AG04450 (cell line): ENCODE data around the gene LRIG1. TPM values are rescaled to one million over a fixed set of nuclear protein-coding genes. Genes with fewer than 3 reads are reported as not detected.

Experiments
- CTCF ChIA-PET: fragments of 300-600, 350-600 bp; formaldehyde crosslinking; extraction: SDS; loops from one replicate; lab custom pipeline; 2022; ENCODE audit warnings: antibody characterized with exemption, inconsistent platforms; lab: Charles Lee
- POLR2A ChIA-PET: fragments of 350-600 bp; formaldehyde crosslinking; extraction: SDS; loops from one replicate; lab custom pipeline; 2021; ENCODE audit warnings: antibody characterized with exemption, inconsistent platforms; lab: Yijun Ruan, JAX
- DNase-seq: peaks from one replicate; pipeline ENCODE4 v3.0.0-alpha.2; 2011; ENCODE audit warnings: low read depth, low spot score
- H3K27ac ChIP-seq: one replicate; pipeline ENCODE4 v1.5.1; 2012; ENCODE audit warnings: low read depth, low read length, control low read depth
- H3K27me3 ChIP-seq: one replicate; pipeline ENCODE4 v1.6.0; 2012; ENCODE audit warnings: low read length; ENCODE audit not compliant: control insufficient read depth, insufficient read depth
- H3K4me3 ChIP-seq: 2 replicates; pipeline ENCODE4 v1.5.1; 2011; ENCODE audit warnings: mild to moderate bottlenecking, low read depth, low read length, control low read depth
- H3K9me3 ChIP-seq: 2 replicates; pipeline ENCODE4 v1.5.1; 2012; ENCODE audit warnings: low read length; ENCODE audit not compliant: control insufficient read depth, insufficient read depth
- polyA plus RNA-seq: library from polyadenylated mRNA; depleted of rRNA; stranded (reverse); fragments of >200 nt; gene quantifications from 2 replicates; pipeline ENCODE4 v1.2.3, GENCODE V29; 2011
- TF ChIP-seq, protein P1 (sequence below): IDR thresholded peaks from 2 replicates; pipeline ENCODE4 v1.5.1; 2011; ENCODE audit warnings: low read depth, low read length, control low read depth, inconsistent platforms

LRIG1 gene
- polyA plus RNA-seq, 1 experiment, result 68.3 TPM

DNA sequence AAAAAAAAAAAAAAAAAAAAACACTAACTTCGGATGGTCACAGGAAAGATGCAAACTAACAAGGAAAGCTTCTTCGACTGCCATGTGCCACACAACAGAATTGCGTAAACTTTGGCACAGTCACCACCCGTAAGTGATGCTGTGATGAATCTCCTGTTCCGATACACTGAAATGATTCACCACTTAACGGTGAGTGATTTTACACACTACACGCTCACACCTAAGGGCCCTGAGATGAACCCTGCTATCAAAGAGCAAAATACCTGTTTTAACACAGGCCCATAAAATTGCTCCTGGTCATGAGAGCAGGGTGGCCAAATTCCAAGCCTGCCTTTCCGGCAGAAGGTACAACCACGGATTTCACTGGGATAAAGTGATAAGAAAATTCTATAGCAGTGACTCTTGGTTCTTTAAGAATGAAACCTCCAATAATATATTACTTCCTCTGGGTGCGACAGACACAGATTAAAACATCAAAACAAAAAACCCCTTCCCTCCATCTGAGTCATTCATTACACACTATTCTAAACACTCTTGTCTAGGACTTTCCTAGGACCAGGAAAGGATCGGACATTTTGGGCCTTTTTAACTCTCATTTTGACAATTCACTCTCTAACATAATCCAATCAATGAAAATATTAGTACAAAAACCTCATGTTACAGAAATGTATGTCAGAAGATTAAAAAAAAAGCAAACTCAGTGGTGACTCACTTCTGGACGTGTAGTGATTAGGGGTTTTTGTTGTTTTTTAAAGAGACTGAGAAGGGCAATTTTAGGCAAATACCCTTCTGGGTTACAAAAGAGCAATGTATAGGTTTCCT is 28.3 kb downstream of the LRIG1 start:
- POLR2A ChIA-PET, result interaction anchor here (1.1 to 1.5 kb wide), 3 partner anchors 9 to 14 kb away, joined by 3 to 7 read pairs (median 4); no protein-coding TSS in a partner anchor
- TF ChIP-seq, protein P1, sequence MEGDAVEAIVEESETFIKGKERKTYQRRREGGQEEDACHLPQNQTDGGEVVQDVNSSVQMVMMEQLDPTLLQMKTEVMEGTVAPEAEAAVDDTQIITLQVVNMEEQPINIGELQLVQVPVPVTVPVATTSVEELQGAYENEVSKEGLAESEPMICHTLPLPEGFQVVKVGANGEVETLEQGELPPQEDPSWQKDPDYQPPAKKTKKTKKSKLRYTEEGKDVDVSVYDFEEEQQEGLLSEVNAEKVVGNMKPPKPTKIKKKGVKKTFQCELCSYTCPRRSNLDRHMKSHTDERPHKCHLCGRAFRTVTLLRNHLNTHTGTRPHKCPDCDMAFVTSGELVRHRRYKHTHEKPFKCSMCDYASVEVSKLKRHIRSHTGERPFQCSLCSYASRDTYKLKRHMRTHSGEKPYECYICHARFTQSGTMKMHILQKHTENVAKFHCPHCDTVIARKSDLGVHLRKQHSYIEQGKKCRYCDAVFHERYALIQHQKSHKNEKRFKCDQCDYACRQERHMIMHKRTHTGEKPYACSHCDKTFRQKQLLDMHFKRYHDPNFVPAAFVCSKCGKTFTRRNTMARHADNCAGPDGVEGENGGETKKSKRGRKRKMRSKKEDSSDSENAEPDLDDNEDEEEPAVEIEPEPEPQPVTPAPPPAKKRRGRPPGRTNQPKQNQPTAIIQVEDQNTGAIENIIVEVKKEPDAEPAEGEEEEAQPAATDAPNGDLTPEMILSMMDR, result no peak
- peak overlapping the region; percentile 23; the same call in 1 of the 2 replicates for H3K4me3 ChIP-seq
- H3K27me3 ChIP-seq, result no peaks in the 10 kb centered on the region
- H3K27ac ChIP-seq, result peak overlapping the region; percentile 87
- CTCF ChIA-PET, result interaction anchor here (0.6 to 1.3 kb wide), 4 partner anchors 64 to 421 kb away, joined by 3 to 5 read pairs (median 4); no protein-coding TSS in a partner anchor
- no peaks in the 10 kb centered on the region for H3K9me3 ChIP-seq
- DNase-seq, result no peak

DNA sequence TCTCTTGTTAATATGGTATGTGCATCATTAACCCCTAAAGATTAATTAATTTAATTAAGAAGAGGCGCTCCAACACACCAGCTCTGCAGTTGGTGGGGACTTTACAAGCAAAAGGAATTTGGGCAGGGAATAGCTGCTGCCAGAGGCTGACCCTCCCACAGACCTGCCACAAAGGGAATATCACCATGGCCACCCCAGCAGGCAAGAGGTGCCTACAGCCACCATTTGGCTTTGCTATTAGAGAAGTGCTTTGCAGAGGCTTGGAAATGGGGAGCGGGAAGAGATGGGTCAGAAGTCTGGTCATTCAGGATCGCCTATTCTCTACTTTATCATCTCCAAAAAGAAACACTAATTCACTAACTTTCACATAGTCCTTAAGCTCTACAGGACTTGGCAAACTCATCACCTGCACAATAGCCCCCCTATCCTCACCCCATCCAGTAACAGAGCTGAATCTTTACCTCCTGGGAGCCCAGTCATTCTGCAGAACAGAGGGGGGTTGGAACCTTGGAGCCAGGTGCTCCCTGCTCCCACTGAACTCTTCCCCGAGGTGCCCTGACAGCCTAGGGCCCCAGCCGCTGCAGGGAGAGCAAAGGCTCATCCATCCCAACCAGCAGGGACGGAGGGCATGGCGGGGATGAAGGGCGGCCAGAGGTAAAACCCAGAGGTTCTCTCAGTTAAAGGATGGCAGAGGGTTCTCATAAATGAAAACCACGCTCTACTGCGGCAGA is 29.7 kb downstream of the LRIG1 start:
- TF ChIP-seq, protein P1, result no peak
- POLR2A ChIA-PET, result no interaction called here
- no peaks in the 10 kb centered on the region for H3K9me3 ChIP-seq
- no peak overlapping the region for H3K4me3 ChIP-seq
- no peaks in the 10 kb centered on the region for H3K27me3 ChIP-seq
- H3K27ac ChIP-seq, result no peak overlapping the region
- no peak for DNase-seq
- CTCF ChIA-PET, result interaction anchor here (1.1 to 3.5 kb wide), 2 partner anchors 21 to 63 kb away, joined by 3 to 22 read pairs; no protein-coding TSS in a partner anchor

GRCh38 chr3:66470285-66470684 is 30.5 kb downstream of the LRIG1 start:
- TF ChIP-seq, protein P1, result no peak
- H3K4me3 ChIP-seq, result no peak overlapping the region
- peak overlapping the region; percentile 34 for H3K27ac ChIP-seq
- no peak for DNase-seq
- H3K27me3 ChIP-seq, result no peaks in the 10 kb centered on the region
- ChIA-PET POLR2A (no interaction called here), CTCF (interaction anchor here (0.6 to 3.5 kb wide), 3 partner anchors 62 to 366 kb away, joined by 3 to 22 read pairs (median 4); no protein-coding TSS in a partner anchor)
- H3K9me3 ChIP-seq, result no peaks in the 10 kb centered on the region

- Histone ChIP-seq H3K4me3 (no peak overlapping the region), H3K9me3 (no peaks in the 10 kb centered on the region), H3K27me3 (no peaks in the 10 kb centered on the region), H3K27ac (no peak overlapping the region)
- DNase-seq, result no peak
- CTCF ChIA-PET, result interaction anchor here (1.1 to 3.5 kb wide), 5 partner anchors 10 to 348 kb away, joined by 3 to 22 read pairs (median 3); no protein-coding TSS in a partner anchor
- TF ChIP-seq, protein P1, result no peak
- POLR2A ChIA-PET, result interaction anchor here (1.0 kb wide), 1 partner anchor 40 kb away, joined by 3 read pairs; no protein-coding TSS in a partner anchor
Observed at GRCh38 chr3:66469220-66469640, 31.6 kb downstream of the LRIG1 start.
